H1 (cell line): ENCODE measurements around the gene TBC1D4.

ENCODE experiments used
- CREB1 ChIP-seq: IDR thresholded peaks from 2 replicates; pipeline ENCODE4 v1.6.1; 2012; ENCODE audit warnings: inconsistent platforms
- CTCF ChIP-seq, 3 experiments: IDR thresholded peaks; 1 replicate in 2 of 3; 2 replicates in 1 of 3; pipeline versions ENCODE4 v1.5.1 to v1.6.1; 2011; ENCODE audit warnings: low read length in 3 of 3, mild to moderate bottlenecking in 3 of 3, inconsistent platforms in 2 of 3, low read depth in 1 of 3, moderate library complexity in 1 of 3; ENCODE audit not compliant: insufficient read depth in 1 of 3; ENCODE audit errors: control extremely low read depth in 1 of 3
- FOSL1 ChIP-seq: IDR thresholded peaks from 2 replicates; pipeline ENCODE4 v1.6.1; 2011; ENCODE audit warnings: mild to moderate bottlenecking, low read depth, low read length, moderate library complexity; ENCODE audit not compliant: insufficient read depth
- MAFK ChIP-seq: IDR thresholded peaks from 2 replicates; pipeline ENCODE4 v1.6.1; 2012; ENCODE audit warnings: low read depth, mild to moderate bottlenecking, improper control_type of control experiment, low read length
- SP1 ChIP-seq: IDR thresholded peaks from 2 replicates; pipeline ENCODE4 v1.6.1; 2011; ENCODE audit warnings: low read depth, low read length
- SUZ12 ChIP-seq: fragments of 200-600 bp; sonication (generic); IDR thresholded peaks from 2 replicates; pipeline ENCODE4 v1.6.1; 2012; ENCODE audit warnings: mild to moderate bottlenecking, inconsistent platforms, low read length, moderate library complexity, mixed read lengths

- TF ChIP-seq CTCF (IDR thresholded peaks at IDR 0.05; ENCODE audit: control extremely low read depth in 1 of 3, insufficient read depth in 1 of 3, low read depth in 1 of 3, low read length in 3 of 3): no peak
- TF ChIP-seq SUZ12: no peak
- TF ChIP-seq SP1: no peak
- TF ChIP-seq MAFK: no peak
- no peak for TF ChIP-seq FOSL1
- no peak for TF ChIP-seq CREB1
These were observed 26.1 kb upstream of the TBC1D4 start for GRCh38 chr13:75508002-75508548.
